HG02623 (cell line): ENCODE results near the gene ADD1.

Source experiments
- ATAC-seq: cut with Tn5 transposase; IDR thresholded peaks from one replicate; pipeline ENCODE4 v1.9.1; 2021; ENCODE audit warnings: moderate library complexity; ENCODE audit not compliant: unreplicated experiment

ADD1 gene

DNA sequence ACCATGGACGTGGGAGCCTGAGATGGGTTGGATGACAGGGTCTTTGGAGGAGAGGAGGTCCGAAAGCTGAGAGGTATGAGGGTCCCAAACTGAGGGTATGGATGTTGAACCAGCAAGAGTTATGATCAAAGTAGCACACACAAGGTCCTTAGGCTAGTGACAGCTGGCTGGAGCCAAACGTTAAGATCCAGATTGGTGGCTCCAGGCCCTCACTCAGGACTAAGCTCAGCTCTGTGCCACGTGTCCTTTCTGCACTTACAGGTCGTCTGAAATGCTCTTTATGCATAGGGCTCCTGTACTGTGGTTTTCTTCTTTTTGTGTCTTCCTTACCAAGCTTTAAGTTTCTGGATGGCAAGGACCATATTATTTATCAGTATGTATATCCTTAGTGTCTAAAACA lies 35.4 kb downstream of the ADD1 start:
- ATAC-seq: no peak

- ATAC-seq: no peak
Observed at GRCh38 chr4:2881431-2881830, 37.8 kb downstream of the ADD1 start.

DNA sequence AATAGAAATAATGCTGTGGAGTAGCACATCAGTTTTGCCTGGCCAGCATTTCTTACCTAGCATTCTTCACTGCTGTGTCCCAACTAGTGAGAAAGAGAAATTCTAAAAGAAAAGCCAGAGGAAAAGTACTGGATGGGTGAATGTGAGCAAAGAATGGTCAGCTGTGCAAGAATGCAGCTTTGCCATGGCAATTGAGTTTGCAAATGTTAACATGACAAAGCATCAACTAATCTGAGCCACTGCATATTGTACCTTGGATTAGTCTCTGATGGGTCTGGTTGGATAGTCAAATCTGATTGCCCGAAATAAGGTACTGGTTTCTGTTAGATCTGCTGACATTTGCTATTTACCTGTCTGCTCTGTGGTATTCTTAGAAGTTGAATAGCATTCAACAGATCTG lies 38.7 kb downstream of the ADD1 start:
- ATAC-seq: no peak

- no peak for ATAC-seq
Observed at GRCh38 chr4:2886161-2886560, 42.5 kb downstream of the ADD1 start.

DNA sequence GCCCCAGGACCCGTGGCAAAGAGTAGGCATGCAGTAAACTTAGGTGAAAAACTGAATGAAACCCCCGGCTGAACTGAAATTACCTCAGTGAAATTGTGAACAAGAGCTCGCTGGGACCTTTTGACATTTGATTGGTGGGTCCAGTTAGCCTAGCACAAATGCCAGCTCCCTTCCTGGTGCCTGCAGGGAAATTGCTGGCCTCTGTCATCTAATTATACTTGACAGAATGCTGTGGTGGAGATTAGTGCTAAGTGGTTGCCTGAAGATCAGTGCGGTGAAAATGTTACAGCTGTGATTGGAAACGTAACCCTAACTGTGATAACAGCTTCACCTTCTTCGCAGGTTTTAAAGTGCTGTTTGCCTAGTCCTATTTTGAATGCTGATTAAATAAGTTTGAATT lies 43.0 kb downstream of the ADD1 start:
- ATAC-seq: no peak

DNA sequence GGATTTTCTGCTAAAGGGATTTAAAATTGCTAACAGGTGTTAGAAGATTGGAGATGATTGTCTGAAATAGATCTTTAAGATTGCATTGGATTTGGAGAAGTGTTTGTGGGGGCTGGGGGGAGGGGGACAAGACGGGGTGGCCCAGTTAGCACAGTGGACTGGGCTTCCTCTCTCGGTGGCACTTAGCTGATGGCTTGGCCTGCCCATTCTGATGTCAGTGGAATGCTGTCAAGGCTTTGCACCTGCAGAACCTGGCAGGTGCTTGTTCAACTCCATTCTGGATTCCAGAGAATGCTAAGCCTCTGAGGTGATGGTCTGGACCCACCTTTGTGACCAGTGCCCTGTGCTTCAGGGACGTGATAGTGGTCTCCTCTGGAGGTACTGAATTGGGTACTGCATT lies 43.7 kb downstream of the ADD1 start:
- no peak for ATAC-seq

DNA sequence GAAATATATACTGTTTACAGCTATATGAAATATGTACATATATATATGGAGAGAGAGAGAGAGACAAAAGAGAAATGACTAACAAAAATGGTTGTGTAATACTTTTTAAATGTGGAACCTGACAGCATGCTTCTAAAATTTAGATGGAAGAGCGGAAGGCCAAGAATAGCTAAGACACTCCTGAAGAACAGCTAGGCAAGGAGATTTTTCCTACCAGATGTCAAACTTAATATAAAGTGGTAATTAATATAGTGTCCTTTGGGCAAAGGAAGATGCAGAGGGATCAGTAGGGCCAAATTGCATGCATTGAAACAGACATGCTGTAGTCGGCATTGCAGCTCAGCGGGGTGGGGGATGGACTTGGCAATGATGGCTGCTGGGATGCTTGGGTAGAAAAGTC lies 45.2 kb downstream of the ADD1 start:
- ATAC-seq: no peak

DNA sequence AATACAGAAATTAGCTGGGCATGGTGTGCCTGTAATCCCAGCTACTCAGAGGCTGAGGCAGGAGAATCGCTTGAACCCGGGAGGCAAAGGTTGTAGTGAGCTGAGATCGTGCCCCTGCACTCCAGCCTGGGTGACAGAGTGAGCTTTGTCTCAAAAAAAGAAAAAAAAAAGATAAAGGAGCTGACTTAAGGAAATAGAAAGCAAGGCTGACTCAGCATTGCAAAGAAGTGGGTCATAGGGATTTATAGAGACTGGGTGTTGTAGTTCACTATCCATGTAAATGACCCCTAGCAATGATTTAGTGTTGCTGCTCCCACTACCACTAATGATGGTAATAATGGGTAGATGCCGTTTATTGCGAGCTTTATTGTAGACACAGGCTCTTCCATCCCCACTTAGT lies 47.6 kb downstream of the ADD1 start:
- ATAC-seq: no peak

DNA sequence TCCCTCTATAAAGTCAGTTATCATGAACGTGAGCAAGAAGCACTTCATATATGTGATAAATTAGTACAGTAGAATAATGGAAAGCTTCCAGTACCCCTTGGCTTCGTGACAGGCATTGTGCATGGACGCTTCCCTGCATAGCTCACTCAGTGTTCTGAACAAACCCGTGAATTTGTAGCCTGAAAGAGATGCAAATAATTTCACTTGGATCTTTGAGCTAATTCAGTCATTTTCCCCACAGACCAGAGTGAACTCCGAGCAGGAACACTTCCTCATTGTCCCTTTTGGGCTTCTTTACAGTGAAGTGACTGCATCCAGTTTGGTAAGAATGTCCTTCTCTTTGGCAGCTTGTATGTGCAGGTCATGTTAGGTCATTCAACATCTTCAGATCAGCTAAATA lies 50.1 kb downstream of the ADD1 start:
- no peak for ATAC-seq

GRCh38 chr4:2898001-2898400 lies 54.4 kb downstream of the ADD1 start:
- no peak for ATAC-seq

GRCh38 chr4:2900741-2901140 lies 57.1 kb downstream of the ADD1 start:
- no peak for ATAC-seq

- no peak for ATAC-seq
Observed at GRCh38 chr4:2901186-2901585, 57.5 kb downstream of the ADD1 start.

- ATAC-seq: no peak
Observed at GRCh38 chr4:2902126-2902525, 58.5 kb downstream of the ADD1 start.

- no peak for ATAC-seq
Observed at GRCh38 chr4:2905544-2905943, 61.9 kb downstream of the ADD1 start.

DNA sequence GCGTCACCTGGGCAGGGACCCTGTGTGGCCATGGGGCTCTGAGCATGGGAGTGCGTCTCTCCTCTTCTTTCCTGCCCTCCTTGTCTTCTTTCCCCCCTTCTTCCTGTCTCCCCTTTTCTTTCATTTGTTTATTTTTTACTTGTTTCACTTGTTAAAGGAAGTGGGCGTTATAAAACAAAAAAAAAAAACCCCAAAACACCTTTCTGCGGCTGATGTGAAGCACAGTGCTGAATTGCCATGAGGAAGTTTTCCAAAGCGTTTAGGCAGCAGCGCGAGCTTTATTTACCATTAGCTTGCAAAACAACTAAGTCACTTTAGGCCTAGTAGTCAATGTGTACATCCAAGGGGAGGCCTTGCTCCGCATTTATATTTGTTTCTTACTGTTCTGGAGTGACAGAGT lies 62.6 kb downstream of the ADD1 start:
- no peak for ATAC-seq

GRCh38 chr4:2907226-2907625 lies 63.6 kb downstream of the ADD1 start:
- ATAC-seq: no peak

GRCh38 chr4:2907706-2908293 lies 64.2 kb downstream of the ADD1 start:
- ATAC-seq: no peak

DNA sequence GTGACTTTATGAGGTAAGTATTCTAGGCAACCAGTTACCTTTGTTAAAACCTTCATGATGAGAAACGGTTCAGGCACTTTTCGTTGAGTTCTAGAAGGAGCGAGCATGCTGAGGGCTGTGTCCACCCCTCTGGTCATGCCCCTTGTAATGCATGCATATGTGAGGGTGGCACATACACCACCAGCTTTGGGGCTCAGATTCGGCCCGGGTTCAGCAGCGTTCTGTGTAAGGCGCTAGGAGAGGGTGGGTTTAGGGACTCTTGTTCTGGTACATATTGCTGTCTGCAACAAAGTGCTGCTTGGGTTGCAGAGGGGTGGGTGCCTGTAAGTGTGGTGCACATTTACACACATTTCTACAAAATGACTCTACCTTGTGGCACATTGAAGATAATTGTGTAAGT lies 65.0 kb downstream of the ADD1 start:
- no peak for ATAC-seq

DNA sequence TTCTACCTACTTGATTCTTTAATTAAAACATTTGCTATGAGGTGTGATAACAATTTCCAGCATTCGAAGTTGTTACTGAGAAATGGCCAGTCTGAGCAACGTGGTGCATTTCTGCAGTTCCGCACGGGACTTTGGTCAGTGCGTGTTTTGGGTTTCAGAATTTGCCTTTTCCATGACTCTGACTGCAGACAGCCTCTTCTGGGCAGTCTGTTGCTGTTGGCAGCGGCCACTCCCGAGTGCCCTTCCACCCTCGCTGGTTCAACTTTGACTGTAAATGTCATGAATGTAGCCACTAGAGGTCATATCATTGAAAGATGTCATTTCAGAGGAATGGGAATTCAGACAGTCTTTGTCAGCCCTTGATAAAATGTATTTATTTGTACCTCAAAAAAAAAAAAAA lies 65.9 kb downstream of the ADD1 start:
- ATAC-seq: no peak

DNA sequence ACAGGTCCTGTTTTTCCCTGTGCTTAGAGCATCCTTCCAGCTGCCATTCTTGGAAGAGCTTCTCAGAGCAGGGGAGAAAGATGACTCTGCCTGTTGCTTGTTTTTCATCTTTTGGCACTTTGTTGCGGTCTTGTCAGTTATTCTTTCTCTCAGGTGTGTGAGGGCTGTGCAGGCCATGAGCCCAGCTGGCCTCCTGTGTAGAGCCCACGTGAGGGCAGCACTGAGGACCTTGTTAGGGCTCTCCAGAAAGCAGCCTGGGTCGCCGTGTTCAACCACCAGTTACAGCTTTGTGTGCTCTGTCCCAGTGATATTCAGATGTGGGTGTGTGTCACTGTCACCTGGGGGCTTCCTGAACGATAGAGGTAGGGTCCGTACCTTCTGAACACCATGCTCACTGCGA lies 66.8 kb downstream of the ADD1 start:
- no peak for ATAC-seq

- no peak for ATAC-seq
Observed at GRCh38 chr4:2911868-2912267, 68.2 kb downstream of the ADD1 start.

DNA sequence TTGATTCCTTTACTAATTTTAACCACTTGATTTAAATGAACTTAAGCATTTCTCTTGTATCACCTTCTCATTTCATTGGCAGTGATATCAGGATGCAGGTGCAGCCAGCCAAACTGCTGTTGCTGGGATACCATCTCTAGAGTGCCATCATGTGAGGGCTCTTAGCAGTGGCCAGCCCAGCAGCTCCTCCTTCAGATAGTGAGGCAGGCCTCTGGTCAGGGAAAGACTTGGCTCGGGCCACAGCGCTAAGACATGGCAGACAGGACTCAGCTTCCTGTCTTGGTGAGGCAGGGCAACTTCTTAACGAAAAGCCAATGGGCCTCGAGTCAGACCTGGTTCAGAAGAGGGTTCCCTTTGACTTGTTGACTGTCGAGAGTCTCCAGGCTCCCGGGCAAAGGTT lies 69.5 kb downstream of the ADD1 start:
- ATAC-seq: no peak

- ATAC-seq: no peak
Observed at GRCh38 chr4:2914256-2915126, 70.8 kb downstream of the ADD1 start.
